Inflammatory macrophage treated with lipopolysaccharide for 1 hour (primary cell): ENCODE data around the gene DNAH11.
"Not testable (repeated sequence)": the region's sequence is repeated elsewhere in the genome, so short reads cannot be mapped to it uniquely, and the experiment has no call there.

Source experiments
- DNase-seq, 2 donors: peaks; one replicate each; pipeline ENCODE4 v3.0.0-alpha.2; 2020 to 2022

DNAH11 gene, protein sequence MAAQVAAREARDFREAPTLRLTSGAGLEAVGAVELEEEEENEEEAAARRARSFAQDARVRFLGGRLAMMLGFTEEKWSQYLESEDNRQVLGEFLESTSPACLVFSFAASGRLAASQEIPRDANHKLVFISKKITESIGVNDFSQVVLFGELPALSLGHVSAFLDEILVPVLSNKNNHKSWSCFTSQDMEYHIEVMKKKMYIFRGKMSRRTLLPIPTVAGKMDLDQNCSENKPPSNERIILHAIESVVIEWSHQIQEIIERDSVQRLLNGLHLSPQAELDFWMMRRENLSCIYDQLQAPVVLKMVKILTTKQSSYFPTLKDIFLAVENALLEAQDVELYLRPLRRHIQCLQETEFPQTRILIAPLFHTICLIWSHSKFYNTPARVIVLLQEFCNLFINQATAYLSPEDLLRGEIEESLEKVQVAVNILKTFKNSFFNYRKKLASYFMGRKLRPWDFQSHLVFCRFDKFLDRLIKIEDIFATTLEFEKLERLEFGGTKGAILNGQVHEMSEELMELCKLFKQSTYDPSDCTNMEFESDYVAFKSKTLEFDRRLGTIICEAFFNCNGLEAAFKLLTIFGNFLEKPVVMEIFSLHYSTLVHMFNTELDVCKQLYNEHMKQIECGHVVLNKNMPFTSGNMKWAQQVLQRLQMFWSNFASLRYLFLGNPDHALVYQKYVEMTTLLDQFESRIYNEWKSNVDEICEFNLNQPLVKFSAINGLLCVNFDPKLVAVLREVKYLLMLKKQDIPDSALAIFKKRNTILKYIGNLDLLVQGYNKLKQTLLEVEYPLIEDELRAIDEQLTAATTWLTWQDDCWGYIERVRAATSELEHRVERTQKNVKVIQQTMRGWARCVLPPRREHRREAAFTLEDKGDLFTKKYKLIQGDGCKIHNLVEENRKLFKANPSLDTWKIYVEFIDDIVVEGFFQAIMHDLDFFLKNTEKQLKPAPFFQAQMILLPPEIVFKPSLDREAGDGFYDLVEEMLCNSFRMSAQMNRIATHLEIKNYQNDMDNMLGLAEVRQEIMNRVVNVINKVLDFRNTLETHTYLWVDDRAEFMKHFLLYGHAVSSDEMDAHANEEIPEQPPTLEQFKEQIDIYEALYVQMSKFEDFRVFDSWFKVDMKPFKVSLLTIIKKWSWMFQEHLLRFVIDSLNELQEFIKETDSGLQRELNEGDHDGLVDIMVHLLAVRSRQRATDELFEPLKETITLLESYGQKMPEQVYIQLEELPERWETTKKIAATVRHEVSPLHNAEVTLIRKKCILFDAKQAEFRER (N-terminal part only)

DNA sequence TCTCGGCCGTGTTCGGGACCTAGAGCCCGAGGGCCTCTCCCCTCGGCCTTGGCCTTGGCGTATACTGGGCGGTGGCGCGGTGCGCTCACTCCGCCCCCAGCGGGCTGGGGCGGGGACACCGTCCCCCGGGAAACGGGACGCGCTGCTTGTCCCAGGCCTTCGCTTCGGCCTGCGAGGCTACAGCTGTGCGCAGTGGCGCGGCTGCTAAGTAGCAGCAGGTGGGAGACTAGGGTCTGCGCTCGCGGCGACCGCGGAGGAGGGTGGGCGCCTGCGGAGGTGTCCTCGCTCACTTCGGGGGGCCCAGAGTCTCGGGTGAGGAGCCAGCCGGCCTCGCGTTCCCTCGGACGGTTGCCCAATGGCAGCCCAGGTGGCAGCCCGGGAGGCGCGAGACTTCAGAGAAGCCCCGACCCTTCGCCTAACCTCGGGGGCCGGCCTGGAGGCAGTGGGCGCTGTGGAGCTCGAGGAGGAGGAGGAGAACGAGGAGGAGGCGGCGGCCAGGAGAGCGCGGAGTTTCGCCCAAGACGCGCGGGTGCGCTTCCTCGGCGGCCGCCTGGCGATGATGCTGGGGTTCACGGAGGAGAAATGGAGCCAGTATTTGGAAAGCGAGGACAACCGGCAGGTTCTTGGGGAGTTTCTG, at the start of gene DNAH11:
Gene DNAH11 (plus strand): TSS at position 149 of the 637 bp plus-strand sequence. CDS start 207 bp downstream, at position 356.
- peak; percentile 28 to 51 for DNase-seq

DNA sequence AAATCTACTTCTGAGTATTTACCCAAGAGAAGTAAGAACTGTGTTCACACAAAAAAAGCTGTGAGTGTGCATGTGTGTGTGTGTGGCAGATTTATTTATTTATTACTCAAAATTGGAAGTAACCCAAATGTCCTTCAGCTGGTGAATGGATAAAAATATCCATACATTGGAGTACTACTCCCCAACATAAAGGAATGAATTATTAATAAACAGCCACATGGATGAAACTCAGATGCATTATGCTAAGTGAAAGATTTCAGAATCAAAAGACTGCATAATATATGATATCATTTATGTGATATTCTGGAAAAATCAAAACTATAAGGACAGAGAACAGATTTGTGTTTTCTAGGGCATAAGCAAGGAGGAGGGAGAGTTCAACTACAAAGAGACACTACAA, 47.1 kb upstream of the DNAH11 start:
- DNase-seq, result no peak

DNA sequence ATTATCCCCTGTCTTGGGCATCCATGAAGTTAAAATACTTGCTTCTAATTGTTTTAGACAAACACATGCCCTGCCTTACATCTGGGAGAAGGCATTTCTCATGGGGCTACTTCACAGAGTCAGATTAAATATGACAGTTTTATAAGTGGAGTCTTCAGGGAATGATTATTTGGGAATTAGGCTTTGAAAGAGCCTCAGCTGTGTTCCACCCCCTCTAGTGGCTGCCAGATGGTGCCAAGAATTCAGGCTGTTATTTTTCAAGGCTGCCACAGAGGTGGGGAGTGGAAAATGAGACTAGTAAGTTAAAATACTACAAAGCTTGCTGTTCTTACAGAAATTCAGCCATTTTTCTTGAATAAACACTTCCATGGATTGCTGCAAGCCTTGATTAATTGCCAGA, 45.8 kb upstream of the DNAH11 start:
- peak in 1 of 2 donors; percentile 6 for DNase-seq

DNA sequence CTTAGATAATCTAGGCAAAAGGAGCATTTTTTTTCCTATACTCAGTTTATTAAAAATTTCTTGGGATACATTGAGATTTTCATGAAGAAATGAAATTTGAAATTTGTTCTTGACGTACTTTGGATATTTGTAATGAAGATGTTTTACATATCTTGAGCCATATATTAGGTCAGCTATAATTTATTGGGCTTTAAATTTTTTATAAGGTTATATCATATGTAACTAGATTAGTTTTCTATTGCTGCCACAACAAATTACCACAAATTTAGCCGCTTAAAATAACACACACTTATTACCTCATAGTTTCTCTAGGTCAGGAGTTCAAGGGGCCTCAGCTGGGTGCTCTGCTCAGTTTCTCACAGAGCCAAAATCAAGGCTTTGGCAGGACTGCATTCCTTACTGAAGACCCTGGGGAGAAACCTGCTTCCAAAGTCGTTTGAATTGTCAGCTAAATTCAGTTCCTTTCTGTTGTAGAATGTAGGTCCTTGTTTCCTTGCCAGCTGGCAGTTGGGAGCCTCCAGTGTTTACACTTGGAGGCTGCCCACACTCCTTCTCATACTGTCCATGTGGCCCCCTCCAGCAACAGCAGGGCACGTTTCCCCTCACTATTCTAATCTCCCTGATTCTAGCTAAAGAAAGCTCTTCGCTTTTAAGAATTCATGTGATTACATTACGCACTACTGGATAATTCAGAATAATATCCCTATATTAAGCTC, 42.6 kb upstream of the DNAH11 start:
- DNase-seq, result no peak

DNA sequence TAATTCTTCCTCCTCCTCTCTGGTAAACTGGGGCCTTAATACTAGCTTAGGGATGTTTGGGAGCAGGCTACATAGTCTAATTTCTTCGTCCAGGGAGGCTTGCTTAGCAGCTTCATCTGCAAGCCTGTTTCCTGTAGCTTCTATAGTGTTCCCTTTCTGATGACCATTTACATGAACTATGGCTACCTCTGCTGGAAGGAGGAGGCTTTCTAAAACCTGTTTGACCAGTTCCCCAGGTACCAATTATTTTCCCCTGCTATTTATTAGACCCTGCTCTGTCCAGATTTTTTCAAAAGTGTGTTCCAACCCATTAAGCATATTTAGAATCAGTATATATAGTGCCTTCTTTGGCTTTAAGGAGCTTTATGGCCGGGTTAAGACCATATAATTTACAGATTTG, 38.8 kb upstream of the DNAH11 start:
- no peak for DNase-seq

DNA sequence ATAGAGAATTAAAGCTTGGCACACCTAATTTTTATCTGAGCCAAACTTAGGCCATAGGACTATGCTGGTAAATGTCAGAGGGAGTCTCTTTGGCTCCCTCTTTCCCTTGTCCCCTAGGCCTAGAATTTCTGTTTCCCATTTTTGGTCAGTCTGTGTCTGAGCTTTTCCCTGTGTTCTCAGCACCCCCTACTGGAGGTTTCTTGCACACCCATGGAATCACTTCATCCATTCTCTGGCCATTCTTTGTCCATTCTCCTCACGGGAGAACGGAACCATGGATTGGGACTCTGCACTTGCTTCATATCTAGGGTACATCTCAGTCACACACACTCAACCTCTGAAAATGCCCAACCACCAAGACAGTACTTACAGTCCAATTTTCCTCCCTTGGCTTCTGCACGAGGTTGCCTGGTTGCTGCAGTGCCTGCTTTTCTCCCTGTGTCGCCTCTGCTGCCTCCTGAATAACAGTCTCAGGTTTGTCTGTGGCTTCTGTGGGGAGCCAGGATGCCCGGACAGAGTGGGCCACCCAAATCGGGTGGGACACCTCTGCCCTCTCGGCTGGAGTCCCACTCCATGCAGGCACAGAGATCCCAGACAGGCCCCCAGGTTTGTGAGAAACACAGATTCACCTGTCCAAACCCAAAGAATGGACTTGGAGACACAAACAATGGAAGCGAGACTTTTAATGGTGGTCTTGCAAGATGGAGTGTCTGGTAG, 35.1 kb upstream of the DNAH11 start:
- peak; percentile 25 to 86 for DNase-seq

DNA sequence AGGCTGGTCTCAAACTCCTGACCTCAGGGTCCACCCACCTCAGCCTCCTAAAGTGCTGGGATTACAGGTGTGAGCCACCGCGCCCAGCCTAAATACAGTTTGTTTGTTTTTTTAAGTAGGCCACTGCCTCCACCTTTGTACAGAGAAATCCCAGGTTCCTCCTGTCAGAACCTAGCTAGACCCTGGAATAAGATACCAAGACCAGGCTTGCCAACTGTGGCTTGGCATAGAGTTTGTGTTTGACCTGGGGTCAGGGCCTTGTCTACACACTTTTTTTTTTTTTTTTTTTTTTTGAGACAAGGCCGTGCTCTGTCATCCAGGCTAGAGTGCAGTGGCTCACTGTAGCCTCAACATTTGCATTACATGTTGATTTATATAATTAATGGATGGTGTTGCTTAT, 34.3 kb upstream of the DNAH11 start:
- no peak for DNase-seq

DNA sequence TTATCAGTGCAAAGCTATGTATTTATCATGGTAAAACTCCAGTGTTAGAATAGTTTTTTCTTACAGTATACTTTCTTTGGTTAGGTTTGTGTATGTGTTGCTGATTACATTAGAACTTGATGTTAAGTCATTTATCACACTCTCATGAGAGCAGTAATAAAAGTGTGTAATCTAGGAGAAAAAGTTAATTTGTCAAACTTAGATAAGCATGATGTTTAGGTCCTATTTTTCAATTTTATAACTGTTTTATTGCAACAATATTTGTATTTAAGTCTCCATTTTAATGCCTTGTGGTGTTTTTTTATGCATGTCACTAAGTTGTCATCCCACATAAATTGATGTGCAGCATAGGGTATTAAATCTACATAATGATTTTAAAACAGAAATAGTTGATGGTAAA, 28.8 kb upstream of the DNAH11 start:
- no peak for DNase-seq

DNA sequence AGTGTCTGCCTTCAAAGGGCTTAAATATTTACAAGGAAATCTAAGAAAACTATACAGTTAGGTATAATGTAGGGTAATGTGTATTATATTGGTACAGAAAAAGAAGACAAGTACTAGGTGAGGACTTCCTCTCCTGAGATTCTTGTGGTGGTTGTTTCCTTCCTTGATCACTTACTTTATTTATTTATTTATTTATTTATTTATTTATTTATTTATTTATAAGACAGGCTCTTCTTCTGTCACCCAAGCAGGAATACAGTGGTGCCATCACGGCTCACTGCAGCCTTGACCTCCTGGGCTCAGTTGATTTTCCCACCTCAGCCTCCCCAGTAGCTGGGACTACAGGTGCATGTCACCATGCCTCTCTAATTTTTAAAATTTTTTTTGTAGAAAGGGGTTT, 18.2 kb upstream of the DNAH11 start:
- DNase-seq, result no peak

DNA sequence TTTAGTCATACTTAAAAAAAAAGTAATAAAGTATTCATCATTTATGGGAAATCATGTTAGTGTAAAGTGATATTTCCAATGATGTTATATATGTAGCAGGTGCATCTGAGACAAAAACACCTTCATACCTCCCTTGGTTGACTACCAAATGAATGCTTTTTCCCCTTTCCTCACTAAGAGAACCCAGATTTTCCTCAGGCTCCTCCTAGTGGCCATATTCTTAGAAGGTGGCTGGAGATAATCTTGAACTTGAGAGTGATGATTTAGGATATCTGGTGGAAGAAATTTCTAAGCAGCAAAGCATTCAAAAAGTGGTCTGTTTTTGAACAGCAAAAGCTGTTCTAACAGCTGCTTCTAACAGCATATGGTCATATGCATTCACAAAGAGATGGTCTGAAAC, 16.8 kb upstream of the DNAH11 start:
- peak in 1 of 2 donors; percentile 36 for DNase-seq

DNA sequence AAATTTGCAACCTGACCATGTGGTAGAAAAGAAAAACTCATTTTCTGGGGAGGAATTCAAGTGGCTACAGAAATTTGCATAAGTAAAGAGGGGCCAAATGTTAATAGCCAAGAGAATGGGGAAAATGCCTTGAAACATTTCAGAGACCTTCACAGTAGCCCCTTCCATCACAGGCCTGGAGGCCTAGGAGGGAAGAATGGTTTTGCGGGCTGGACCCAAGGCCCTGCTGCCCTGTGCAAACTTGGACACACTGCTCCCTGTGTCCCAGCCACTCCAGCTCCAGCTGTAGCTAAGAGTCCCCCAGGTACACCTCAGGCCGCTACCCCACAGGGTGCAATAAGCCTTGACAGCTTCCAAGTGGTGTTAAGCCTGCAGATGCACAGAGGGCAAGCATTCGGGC, 16.4 kb upstream of the DNAH11 start:
- no peak for DNase-seq

DNA sequence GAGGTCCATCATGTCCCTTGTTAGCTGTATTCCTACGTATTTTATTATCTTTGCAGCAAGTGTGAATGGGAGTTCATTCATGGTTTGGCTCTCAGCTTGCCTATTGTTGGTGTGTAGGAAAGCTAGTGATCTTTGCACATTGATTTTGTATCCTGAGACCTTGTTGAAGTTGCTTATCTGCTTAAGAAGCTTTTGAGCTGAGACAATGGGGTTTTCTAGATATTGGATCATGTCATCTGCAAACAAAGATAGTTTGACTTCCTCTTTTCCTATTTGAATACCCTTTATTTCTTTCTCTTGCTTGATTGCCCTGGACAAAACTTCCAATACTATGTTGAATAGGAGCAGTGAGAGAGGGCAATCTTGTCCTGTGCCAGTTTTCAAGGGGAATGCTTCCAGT, 10.4 kb upstream of the DNAH11 start:
- not testable (repeated sequence) for DNase-seq

DNA sequence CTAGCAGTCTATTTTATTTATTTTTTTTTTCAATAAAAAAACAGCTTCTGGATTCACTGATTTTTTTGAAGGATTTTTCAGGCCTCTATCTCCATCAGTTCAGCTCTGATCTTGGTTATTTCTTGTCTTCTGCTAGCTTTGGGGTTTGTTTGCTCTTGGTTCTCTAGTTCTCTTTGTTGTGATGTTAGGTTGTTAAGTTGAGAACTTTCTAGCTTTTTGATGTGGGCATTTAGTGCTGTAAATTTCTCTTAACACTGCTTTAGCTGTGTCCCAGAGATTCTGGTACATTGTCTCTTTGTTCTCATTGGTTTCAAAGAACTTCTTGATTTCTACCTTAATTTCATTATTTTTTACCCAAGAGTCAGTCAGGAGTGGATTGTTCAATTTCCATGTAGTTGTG, 9.2 kb upstream of the DNAH11 start:
- not testable (repeated sequence) for DNase-seq

DNA sequence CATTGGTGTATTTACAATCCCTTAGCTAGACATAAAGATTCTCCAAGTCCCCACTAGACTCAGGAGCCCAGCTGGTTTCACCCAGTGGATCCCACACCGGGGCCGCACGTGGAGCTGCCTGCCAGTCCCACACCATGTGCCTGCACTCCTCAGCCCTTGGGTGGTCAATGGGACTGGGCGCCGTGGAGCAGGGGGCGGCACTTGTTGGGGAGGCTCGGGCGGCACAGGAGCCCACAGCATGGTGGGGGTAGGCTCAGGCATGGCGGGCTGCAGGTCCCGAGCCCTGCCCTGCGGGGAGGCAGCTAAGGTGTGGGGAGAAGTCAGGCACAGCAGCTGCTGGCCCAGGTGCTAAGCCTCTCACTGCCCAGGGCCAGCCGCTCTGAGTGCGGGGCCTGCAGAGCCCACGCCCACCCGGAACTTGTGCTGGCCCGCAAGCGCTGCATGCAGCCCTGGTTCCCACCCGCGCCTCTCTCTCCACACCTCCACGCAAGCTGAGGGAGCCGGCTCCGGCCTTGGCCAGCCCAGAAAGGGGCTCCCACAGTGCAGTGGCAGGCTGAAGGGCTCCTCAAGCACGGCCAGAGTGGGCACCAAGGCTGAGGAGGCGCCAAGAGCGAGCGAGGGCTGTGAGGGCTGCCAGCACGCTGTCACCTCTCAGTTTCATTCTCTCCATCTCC, 6.3 kb upstream of the DNAH11 start:
- not testable (repeated sequence) for DNase-seq

DNA sequence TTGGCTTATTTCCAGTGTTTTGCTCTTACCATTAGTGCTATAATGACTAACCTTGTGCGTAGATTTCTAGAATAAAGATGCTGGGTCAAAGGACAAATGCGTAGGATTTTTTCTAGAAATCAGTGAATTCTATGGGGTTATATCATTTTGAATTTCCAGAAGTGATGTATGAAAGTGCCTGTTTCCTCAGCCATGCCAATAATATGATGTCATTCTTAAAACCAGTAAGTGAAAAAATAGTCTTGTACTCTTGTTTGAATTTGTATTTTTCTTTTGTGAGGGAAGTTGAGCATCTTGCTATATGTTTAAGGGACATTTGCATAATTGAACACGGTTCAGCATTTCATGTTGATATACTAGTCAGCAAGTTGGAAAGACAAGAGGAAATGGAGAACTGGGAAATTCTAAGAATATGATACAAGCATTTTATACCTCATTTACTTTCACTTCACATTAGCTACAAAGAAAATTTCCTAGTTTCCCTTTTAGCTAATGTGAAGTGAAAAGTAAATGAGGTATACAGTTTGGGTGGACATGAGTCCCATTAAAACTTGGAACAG, 3.8 kb upstream of the DNAH11 start:
- peak; percentile 62 to 65 for DNase-seq

DNA sequence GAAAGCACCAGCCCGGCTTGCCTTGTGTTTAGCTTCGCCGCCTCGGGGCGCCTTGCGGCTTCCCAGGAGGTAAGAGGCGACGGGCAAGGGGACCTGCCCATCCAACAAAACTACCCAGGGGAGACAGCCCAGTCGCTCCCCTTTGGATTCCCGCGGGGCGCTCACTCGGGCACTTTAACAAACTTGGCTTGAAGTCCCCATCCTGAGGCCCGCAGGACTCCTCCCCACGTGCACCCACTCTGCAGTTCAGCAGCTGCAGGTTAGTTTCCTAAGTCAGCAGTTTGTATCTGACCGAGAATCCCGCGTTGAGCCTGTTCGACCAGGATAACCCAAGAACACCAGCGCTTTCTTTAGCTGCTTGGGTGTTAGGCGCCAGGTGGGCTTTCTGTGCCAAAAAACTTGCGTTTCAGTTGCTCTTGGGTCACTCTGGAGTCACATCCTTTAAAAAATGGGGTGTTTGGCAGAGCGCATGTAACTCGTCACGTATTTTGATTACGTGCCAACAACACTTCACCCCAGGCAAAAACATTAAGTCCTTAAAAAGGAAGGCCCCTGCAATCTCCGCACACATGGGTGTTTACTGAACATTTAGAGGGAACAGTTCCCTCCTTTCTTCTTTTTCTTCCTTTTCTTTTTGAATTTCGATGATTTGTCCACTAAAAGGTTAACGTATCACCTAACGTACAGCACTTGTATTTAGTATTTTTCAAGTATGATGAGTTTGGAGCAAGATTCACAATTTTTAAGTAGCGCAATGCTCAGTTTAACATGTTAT, 876 bp downstream of the DNAH11 start:
- no peak for DNase-seq

DNA sequence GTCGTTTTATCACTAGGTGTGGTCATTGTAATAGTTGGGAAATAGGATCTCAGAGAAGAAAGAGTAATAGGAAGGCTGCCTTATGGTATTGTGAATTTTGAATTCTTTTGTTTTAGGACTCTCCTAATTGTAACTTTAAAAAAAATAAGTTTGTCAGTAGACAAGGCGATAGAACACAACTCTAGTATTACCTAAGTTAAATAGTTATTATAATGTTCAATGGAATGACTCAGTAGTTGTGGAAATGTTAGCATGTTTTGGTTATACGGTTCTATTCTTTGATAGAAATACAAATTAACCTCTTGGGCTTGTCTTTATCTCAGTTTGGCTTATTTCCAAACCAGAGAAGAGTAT, 1.4 kb downstream of the DNAH11 start:
- no peak for DNase-seq

DNA sequence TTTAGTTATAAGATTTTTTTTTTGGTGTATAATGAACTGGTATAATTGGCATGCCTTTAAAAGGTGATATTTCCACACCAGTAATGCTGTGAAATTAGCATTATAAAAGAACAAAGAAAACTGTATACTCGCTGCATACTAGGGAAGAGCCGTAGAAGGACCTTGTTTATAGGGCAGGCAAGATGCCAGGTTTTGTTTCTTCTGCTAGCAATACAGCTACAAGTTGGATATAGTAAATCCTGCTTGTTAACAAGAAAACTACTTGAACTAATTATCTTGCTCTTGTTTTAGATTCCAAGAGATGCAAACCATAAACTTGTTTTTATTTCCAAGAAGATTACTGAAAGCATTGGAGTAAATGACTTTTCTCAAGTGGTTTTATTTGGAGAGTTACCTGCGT, 1.9 kb downstream of the DNAH11 start:
- no peak for DNase-seq

DNA sequence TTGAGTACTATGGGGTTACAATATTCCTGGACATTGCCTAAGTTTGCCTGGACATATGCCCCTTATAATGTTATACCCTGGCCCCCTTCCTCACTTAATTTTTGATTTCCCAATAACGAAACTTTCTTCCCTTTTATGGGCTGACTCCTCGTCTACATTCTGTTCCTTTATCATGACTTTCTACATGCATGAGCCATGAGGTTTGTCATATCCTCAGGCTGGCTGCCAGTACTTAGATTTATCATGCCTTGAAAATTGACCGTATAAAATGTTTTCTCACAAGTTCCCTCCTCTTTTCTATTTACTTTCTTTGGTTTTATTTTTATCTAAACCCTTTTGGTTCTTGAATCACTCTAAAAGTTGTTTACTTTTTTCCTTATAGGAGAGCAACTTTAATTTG, 4.7 kb downstream of the DNAH11 start:
- no peak for DNase-seq

DNA sequence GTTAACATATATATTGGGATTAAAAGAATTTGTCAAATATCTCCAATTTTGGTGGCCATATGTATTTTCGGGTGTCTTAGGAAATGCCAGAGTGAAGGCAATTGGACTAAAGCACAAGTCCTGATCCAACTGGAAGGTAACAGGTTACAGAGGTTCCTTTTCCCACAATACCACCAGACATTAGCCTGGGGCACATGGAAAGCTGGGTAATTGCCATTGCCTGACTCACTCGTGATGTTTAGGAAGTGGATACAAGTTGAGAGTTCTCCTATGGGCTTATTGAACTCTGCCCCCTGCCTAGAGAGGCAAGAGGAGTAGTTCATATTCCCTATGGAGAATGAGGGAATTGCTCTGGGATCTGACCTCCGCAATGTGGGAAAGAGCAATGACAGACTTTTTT, 5.7 kb downstream of the DNAH11 start:
- DNase-seq, result no peak
